ENCODE results near the gene SLC30A4.
A peak's percentile ranks its signal among the peaks of the same experiment; 100 is the strongest.

SLC30A4 gene, protein sequence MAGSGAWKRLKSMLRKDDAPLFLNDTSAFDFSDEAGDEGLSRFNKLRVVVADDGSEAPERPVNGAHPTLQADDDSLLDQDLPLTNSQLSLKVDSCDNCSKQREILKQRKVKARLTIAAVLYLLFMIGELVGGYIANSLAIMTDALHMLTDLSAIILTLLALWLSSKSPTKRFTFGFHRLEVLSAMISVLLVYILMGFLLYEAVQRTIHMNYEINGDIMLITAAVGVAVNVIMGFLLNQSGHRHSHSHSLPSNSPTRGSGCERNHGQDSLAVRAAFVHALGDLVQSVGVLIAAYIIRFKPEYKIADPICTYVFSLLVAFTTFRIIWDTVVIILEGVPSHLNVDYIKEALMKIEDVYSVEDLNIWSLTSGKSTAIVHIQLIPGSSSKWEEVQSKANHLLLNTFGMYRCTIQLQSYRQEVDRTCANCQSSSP

DNA sequence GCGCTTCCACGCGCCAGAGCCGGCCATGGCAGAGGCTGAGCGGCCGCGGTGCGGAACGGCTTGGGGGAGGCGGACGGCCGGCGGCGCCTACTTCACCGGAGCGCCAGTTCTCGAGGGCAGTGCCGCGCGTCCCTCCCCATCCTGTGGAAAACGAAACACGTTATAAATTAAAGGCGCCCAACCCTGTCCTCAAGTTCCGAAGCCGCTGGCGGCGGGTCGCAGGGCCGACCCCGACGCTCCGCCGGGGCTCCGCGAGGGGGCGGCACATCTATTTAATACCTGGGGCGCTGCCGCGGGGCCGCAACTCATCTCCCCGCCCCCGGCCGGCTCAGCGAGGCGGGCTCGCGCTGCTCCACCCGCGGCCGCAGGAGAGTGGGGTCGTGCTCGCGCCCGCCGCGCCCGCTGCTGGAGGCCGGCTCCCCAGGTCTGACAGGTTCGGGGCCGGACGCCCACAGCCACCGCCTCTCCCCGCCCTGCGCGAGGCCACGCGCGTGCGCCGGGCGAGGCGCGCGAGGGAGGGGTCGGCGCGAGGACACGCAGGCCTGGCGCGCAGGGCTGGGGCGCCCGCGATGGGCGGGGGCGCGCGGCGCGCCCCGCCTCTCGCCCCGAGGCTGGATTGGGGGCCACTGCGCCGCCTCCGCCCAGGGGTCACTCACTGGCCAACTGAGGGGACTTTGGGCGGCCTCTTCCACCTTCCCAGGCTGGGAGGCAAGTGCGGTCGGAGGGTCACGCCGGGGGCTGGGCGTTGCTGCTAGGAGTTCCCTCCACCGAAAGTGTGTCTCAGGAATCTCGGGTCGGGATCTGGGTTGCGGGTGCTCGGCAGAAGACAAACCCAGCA, at the start of gene SLC30A4:
Gene SLC30A4 (minus strand): TSS at position 428 of the 838 bp plus-strand sequence. CDS start 401 bp downstream, at position 27.
- H3K4me3 ChIP-seq, result peak within 1 kb of the TSS; percentile 94
- DNase-seq (ENCODE audit: low spot score), result peak; percentile 78
- TF ChIP-seq, protein P1, sequence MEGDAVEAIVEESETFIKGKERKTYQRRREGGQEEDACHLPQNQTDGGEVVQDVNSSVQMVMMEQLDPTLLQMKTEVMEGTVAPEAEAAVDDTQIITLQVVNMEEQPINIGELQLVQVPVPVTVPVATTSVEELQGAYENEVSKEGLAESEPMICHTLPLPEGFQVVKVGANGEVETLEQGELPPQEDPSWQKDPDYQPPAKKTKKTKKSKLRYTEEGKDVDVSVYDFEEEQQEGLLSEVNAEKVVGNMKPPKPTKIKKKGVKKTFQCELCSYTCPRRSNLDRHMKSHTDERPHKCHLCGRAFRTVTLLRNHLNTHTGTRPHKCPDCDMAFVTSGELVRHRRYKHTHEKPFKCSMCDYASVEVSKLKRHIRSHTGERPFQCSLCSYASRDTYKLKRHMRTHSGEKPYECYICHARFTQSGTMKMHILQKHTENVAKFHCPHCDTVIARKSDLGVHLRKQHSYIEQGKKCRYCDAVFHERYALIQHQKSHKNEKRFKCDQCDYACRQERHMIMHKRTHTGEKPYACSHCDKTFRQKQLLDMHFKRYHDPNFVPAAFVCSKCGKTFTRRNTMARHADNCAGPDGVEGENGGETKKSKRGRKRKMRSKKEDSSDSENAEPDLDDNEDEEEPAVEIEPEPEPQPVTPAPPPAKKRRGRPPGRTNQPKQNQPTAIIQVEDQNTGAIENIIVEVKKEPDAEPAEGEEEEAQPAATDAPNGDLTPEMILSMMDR (IDR thresholded peaks at IDR 0.05), result no peak
- H3K27ac ChIP-seq, result peak within 1 kb of the TSS; percentile 72 to 89

DNA sequence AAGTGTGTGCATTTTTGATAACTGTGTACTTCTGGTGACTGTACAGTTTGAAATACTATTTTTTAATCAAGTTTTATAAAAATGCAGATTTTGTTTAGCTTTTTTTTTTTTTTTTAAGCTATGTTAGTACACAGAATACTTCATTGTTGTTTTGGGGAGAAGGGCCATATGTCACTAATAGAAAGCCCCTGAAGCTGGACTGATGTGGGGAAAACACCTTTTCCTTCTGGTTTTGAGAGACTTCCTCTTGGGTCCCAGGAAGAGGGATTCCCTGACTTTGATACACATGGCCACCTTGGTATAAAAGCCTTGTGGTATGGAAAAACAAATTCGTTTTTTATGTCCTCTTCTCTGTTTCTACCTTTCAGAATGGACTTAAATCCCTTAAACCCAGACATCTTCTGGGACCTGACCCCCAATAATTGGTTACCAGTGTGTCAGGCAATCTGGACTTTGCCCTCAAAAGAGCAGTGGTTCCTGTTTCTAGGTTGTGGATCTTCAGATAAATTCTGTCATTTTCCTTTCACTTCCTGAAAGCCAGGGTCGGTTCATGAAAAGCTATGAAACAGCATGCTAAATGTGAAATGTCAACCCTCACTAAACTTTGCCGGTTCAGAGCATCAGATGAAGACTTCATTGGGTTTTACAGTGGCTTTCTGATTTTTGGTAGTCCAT, 33.5 kb upstream of the SLC30A4 start:
- Histone ChIP-seq H3K4me3 (no peak overlapping the region), H3K27ac (no peak overlapping the region)
- TF ChIP-seq, protein P1 (IDR thresholded peaks at IDR 0.05), result no peak
- DNase-seq (ENCODE audit: low spot score), result no peak

DNA sequence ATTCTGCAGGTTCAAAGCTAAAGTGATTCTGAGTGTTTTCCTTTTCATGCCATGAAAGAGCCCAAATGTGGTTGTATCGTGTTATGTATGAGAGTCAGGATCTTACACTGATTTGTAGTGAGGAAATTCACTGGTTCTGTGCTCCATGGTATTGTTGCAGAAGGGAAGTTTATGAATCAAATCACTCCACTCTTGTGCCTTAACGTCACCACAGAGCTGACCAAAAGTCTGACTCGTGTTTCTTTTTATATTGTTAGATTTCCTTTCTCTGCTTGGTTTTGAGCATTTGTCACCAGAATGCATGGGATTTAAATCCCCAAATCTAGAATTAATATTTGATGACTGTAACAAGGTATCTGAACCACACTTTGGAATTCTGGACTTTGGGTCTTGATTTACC, 29.1 kb upstream of the SLC30A4 start:
- no peak overlapping the region for H3K4me3 ChIP-seq
- TF ChIP-seq, protein P1 (IDR thresholded peaks at IDR 0.05), result no peak
- DNase-seq (ENCODE audit: low spot score), result no peak
- no peak overlapping the region for H3K27ac ChIP-seq

DNA sequence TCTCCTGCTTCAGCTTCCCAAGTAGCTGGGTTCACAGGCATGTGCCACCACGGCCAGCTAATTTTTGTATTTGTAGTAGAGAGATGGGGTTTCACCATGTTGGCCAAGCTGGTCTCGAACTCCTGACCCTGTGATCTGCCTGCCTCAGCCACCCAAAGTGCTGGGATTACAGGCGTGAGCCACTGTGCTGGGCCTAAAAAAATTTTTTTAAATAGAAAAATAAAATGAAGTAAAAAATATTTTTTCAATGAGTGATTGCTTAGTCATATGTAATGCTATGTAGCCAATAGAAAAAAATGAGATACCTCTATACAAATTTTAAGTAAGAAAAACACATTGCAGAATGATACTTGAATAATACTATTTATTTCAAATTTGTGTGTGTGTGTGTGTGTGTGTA, 27.9 kb upstream of the SLC30A4 start:
- TF ChIP-seq, protein P1 (IDR thresholded peaks at IDR 0.05), result no peak
- no peak overlapping the region for H3K27ac ChIP-seq
- no peak for DNase-seq (ENCODE audit: low spot score)
- H3K4me3 ChIP-seq, result no peak overlapping the region

DNA sequence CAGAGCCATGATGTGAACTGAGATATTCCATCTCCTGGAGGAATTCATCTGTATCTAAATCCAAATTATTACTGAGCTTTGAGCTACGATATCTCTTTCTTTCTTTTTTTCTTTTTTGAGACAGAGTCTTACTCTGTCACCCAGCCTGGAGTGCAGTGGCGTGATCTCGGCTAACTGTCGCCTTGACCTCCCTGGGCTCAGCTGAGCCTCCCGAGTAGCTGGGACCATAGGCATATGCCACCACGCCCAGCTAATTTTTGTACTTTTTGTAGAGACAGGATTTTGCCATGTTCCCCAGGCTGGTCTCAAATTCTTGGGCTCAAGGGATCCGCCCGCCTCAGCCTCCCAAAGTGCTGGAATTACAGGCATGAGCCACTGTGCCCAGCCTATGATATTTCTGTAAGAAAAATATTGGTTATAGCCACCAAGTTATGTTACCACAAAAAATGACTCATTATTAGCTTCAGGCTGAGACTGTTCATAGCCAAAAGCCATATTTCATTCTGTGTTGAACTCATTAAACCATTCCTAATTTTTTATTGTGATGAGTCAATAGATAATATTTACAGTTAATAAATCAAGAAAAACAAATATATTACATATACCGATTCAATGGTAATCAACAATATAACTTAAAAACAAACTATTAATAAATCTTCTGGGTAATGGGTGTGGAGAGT, 27.1 kb upstream of the SLC30A4 start:
- Histone ChIP-seq H3K4me3 (no peak overlapping the region), H3K27ac (no peak overlapping the region)
- TF ChIP-seq, protein P1 (IDR thresholded peaks at IDR 0.05), result no peak
- DNase-seq (ENCODE audit: low spot score), result peak; percentile 19

DNA sequence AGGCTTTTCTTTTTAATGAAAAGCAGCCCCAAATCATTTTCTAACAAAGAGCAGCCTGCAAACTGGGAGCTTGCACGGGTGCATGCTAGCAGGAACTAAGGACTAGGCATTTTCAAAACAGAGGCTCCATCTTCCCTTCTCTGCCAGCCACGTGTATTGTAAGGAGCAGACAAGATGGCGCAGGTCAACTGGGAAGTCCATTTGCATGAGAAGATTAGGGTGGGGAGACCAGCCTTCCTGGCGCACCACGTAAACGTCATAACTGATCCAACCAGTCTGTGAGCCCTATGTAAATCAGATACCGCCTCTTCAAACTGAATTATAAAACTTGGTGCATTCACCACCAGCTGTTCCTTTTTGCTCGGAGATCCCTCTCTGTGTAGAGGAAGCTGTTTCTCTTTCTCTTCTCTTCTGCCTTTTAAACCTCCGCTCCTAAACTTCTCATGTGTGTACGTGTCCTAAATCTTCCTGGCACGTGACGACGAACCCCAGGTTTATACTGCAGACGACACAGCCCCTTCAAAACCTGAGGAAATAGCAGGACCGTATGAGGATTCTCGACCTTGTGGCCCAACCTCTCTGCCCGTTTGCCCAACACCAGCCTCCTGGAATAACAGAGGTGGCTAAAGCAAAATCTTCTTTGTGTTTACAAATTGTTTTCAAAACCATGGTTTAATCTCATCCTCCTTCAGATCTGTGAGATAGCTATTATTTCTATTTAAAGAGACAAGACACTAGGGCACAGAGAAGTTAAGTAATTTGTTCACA, 26.4 kb upstream of the SLC30A4 start:
- H3K27ac ChIP-seq, result no peak overlapping the region
- TF ChIP-seq, protein P1 (IDR thresholded peaks at IDR 0.05), result no peak
- no peak overlapping the region for H3K4me3 ChIP-seq
- peak; percentile 24 for DNase-seq (ENCODE audit: low spot score)

Data from coronary artery (tissue), 2 donors.